HUES64 (cell line): ENCODE results near the gene TSPAN15.

Experiments
- H3K27ac ChIP-seq: 2 replicates; pipeline ENCODE4 v1.7.0; 2013; ENCODE audit warnings: low read depth, low read length, inconsistent platforms
- H3K27me3 ChIP-seq: 2 replicates; pipeline ENCODE4 v1.6.1; 2013; ENCODE audit warnings: mild to moderate bottlenecking, low read length; ENCODE audit not compliant: insufficient read depth
- H3K36me3 ChIP-seq: 2 replicates; pipeline ENCODE4 v1.6.1; 2013; ENCODE audit warnings: mild to moderate bottlenecking, low read length; ENCODE audit not compliant: insufficient read depth
- H3K4me1 ChIP-seq: 2 replicates; pipeline ENCODE4 v1.6.1; 2013; ENCODE audit warnings: mild to moderate bottlenecking, low read length, moderate library complexity; ENCODE audit not compliant: insufficient read depth
- H3K4me3 ChIP-seq: 2 replicates; pipeline ENCODE4 v1.5.1; 2013; ENCODE audit warnings: mild to moderate bottlenecking, low read length, moderate library complexity
- H3K9ac ChIP-seq: 2 replicates; pipeline ENCODE4 v1.6.1; 2013; ENCODE audit warnings: mild to moderate bottlenecking, low read depth, low read length
- H3K9me3 ChIP-seq: 2 replicates; pipeline ENCODE4 v1.6.1; 2013; ENCODE audit warnings: low read depth, low read length; ENCODE audit not compliant: insufficient read depth
- WGBS: fragments of 150-250, 120-280 bp; methylation state at CpG from one replicate; pipeline ENCODE4 v1.1.7; 2013; ENCODE audit warnings: missing lambda C conversion rate; 5-methylcytosine and 5-hydroxymethylcytosine counted together

TSPAN15 gene

GRCh38 chr10:69459893-69460575 lies 8.8 kb downstream of the TSPAN15 start:
- H3K27ac ChIP-seq = no peak overlapping the region
- WGBS = 92% methylated on average over 12 of the region's 12 CpGs

GRCh38 chr10:69460576-69461242 lies 9.4 kb downstream of the TSPAN15 start:
- Histone ChIP-seq H3K36me3 (no peaks in the 10 kb centered on the region), H3K4me1 (peaks cover 7% of the 10 kb centered on the region; the same call in 1 of the 2 replicates), H3K9me3 (no peaks in the 10 kb centered on the region), H3K9ac (no peak overlapping the region), H3K27me3 (no peaks in the 10 kb centered on the region), H3K4me3 (no peak overlapping the region), H3K27ac (no peak overlapping the region)
- WGBS = 94% methylated on average over 9 of the region's 9 CpGs

More at GRCh38 chr10:69459893-69460575, 8.8 kb downstream of the TSPAN15 start:
- Histone ChIP-seq H3K27me3 (no peaks in the 10 kb centered on the region), H3K9me3 (no peaks in the 10 kb centered on the region), H3K36me3 (no peaks in the 10 kb centered on the region), H3K4me3 (no peak overlapping the region), H3K4me1 (peaks cover 7% of the 10 kb centered on the region; the same call in 1 of the 2 replicates), H3K9ac (no peak overlapping the region)

- WGBS = 87% methylated on average over 5 of the region's 5 CpGs
- no peak overlapping the region for H3K4me3 ChIP-seq
- H3K27ac ChIP-seq = no peak overlapping the region
- no peak overlapping the region for H3K9ac ChIP-seq
- H3K4me1 ChIP-seq = peaks cover 7% of the 10 kb centered on the region; the same call in 1 of the 2 replicates
- no peaks in the 10 kb centered on the region for H3K27me3 ChIP-seq
- no peaks in the 10 kb centered on the region for H3K36me3 ChIP-seq
- no peaks in the 10 kb centered on the region for H3K9me3 ChIP-seq
Measured at GRCh38 chr10:69461243-69462025, 10.2 kb downstream of the TSPAN15 start.

- no peak overlapping the region for H3K9ac ChIP-seq
- H3K27me3 ChIP-seq = no peaks in the 10 kb centered on the region
- no peak overlapping the region for H3K27ac ChIP-seq
- H3K4me1 ChIP-seq = peaks cover 7% of the 10 kb centered on the region; the same call in 1 of the 2 replicates
- WGBS = 92% methylated on average over 6 of the region's 6 CpGs
- no peak overlapping the region for H3K4me3 ChIP-seq
- no peaks in the 10 kb centered on the region for H3K9me3 ChIP-seq
- H3K36me3 ChIP-seq = no peaks in the 10 kb centered on the region
Measured at GRCh38 chr10:69463886-69464285, 12.6 kb downstream of the TSPAN15 start.

- no peak overlapping the region for H3K9ac ChIP-seq
- no peak overlapping the region for H3K4me3 ChIP-seq
- peaks cover 10% of the 10 kb centered on the region; the same call in 1 of the 2 replicates for H3K4me1 ChIP-seq
- no peak overlapping the region for H3K27ac ChIP-seq
- H3K9me3 ChIP-seq = no peaks in the 10 kb centered on the region
- no peaks in the 10 kb centered on the region for H3K36me3 ChIP-seq
- 88% methylated on average over 7 of the region's 7 CpGs for WGBS
- H3K27me3 ChIP-seq = no peaks in the 10 kb centered on the region
Measured at GRCh38 chr10:69464401-69464800, 13.1 kb downstream of the TSPAN15 start.

- H3K4me3 ChIP-seq = no peak overlapping the region
- no peak overlapping the region for H3K9ac ChIP-seq
- H3K27ac ChIP-seq = no peak overlapping the region
- no peaks in the 10 kb centered on the region for H3K27me3 ChIP-seq
- 92% methylated on average over 2 of the region's 2 CpGs for WGBS
- H3K36me3 ChIP-seq = no peaks in the 10 kb centered on the region
- H3K9me3 ChIP-seq = no peaks in the 10 kb centered on the region
- peaks cover 10% of the 10 kb centered on the region; the same call in 1 of the 2 replicates for H3K4me1 ChIP-seq
Measured at GRCh38 chr10:69464801-69465401, 13.6 kb downstream of the TSPAN15 start.

GRCh38 chr10:69465457-69466157 lies 14.3 kb downstream of the TSPAN15 start:
- Histone ChIP-seq H3K9ac (no peak overlapping the region), H3K27ac (no peak overlapping the region), H3K4me3 (no peak overlapping the region), H3K36me3 (no peaks in the 10 kb centered on the region), H3K9me3 (no peaks in the 10 kb centered on the region), H3K4me1 (peaks cover 10% of the 10 kb centered on the region; the same call in 1 of the 2 replicates), H3K27me3 (no peaks in the 10 kb centered on the region)
- WGBS = 91% methylated on average over 9 of the region's 9 CpGs

- H3K9me3 ChIP-seq = no peaks in the 10 kb centered on the region
- no peak overlapping the region for H3K9ac ChIP-seq
- no peak overlapping the region for H3K4me3 ChIP-seq
- peaks cover 10% of the 10 kb centered on the region; the same call in 1 of the 2 replicates for H3K4me1 ChIP-seq
- no peak overlapping the region for H3K27ac ChIP-seq
- H3K36me3 ChIP-seq = no peaks in the 10 kb centered on the region
- 43% methylated on average over 5 of the region's 5 CpGs for WGBS
- H3K27me3 ChIP-seq = no peaks in the 10 kb centered on the region
Measured at GRCh38 chr10:69466158-69466490, 14.9 kb downstream of the TSPAN15 start.

- WGBS = 74% methylated on average over 10 of the region's 10 CpGs
- Histone ChIP-seq H3K9me3 (no peaks in the 10 kb centered on the region), H3K27ac (no peak overlapping the region), H3K36me3 (no peaks in the 10 kb centered on the region), H3K27me3 (no peaks in the 10 kb centered on the region), H3K4me3 (no peak overlapping the region), H3K4me1 (peaks cover 10% of the 10 kb centered on the region; the same call in 1 of the 2 replicates), H3K9ac (no peak overlapping the region)
Measured at GRCh38 chr10:69466689-69467088, 15.4 kb downstream of the TSPAN15 start.

- H3K36me3 ChIP-seq = no peaks in the 10 kb centered on the region
- no peaks in the 10 kb centered on the region for H3K27me3 ChIP-seq
- peak overlapping the region; percentile 44; the same call in 1 of the 2 replicates for H3K9ac ChIP-seq
- peaks cover 10% of the 10 kb centered on the region; the same call in 1 of the 2 replicates for H3K4me1 ChIP-seq
- no peak overlapping the region for H3K4me3 ChIP-seq
- WGBS = 74% methylated on average over 13 of the region's 13 CpGs
- no peaks in the 10 kb centered on the region for H3K9me3 ChIP-seq
- no peak overlapping the region; the same call in 1 of the 2 replicates for H3K27ac ChIP-seq
Measured at GRCh38 chr10:69467928-69468750, 16.9 kb downstream of the TSPAN15 start.
